HepG2 (cell line): ENCODE data around the gene SKP1. TPM values are rescaled to one million over a fixed set of nuclear protein-coding genes. Genes with fewer than 3 reads are reported as not detected.

Experiments
- ADNP ChIP-seq: sonication (generic); formaldehyde crosslinking; IDR thresholded peaks from 2 replicates; pipeline ENCODE4 v1.4.0; 2020; ENCODE audit warnings: missing genetic modification reagents
- CBX2 ChIP-seq, 2 experiments: fragments of 200-600 bp in 1 of 2; sonication (generic); formaldehyde crosslinking in 1 of 2; IDR thresholded peaks; 2 replicates each; pipeline versions ENCODE4 v1.7.0 to v1.8.1; 2018 to 2022; ENCODE audit warnings: low read depth in 2 of 2, low read length in 1 of 2, mild to moderate bottlenecking in 1 of 2, missing genetic modification reagents in 1 of 2
- EEA1 ChIP-seq: sonication (generic); formaldehyde crosslinking; IDR thresholded peaks from 2 replicates; pipeline ENCODE4 v1.5.1; 2020; ENCODE audit warnings: mild to moderate bottlenecking, missing genetic modification reagents, borderline replicate concordance
- GATAD1 ChIP-seq: IDR thresholded peaks from 2 replicates; pipeline ENCODE4 v1.6.1; 2016; ENCODE audit warnings: missing genetic modification reagents, missing compliant biosample characterization
- GZF1 ChIP-seq: sonication (generic); formaldehyde crosslinking; IDR thresholded peaks from 2 replicates; pipeline ENCODE4 v1.5.1; 2020; ENCODE audit warnings: mild to moderate bottlenecking, missing genetic modification reagents
- HNRNPLL ChIP-seq: fragments of 200-400 bp; formaldehyde crosslinking; IDR thresholded peaks from 2 replicates; pipeline ENCODE4 v1.6.1; 2017; ENCODE audit warnings: mild to moderate bottlenecking, low read depth, low read length; ENCODE audit not compliant: poor library complexity, severe bottlenecking
- KLF9 ChIP-seq: IDR thresholded peaks from 2 replicates; pipeline ENCODE4 v1.6.1; 2016; ENCODE audit warnings: low read depth
- MAFK ChIP-seq, 2 experiments: IDR thresholded peaks in 1 of 2; conservative IDR thresholded peaks in 1 of 2; 2 replicates each; pipeline ENCODE4 v1.6.1; 2011; ENCODE audit warnings: improper control_type of control experiment in 2 of 2, low read length in 2 of 2
- MEF2D ChIP-seq: sonication (generic); formaldehyde crosslinking; IDR thresholded peaks from 2 replicates; pipeline ENCODE4 v1.5.1; 2020; ENCODE audit warnings: mild to moderate bottlenecking, missing genetic modification reagents
- RARG ChIP-seq: sonication (generic); formaldehyde crosslinking; IDR thresholded peaks from 2 replicates; pipeline ENCODE4 v1.4.0; 2020; ENCODE audit warnings: low read depth, mild to moderate bottlenecking, missing genetic modification reagents
- STAG1 ChIP-seq: sonication (generic); formaldehyde crosslinking; IDR thresholded peaks from 2 replicates; pipeline ENCODE4 v1.4.0; 2020; ENCODE audit warnings: missing genetic modification reagents
- YEATS4 ChIP-seq: sonication (generic); formaldehyde crosslinking; IDR thresholded peaks from 2 replicates; pipeline ENCODE4 v1.4.0; 2020; ENCODE audit warnings: missing genetic modification reagents, borderline replicate concordance
- ZNF10 ChIP-seq: sonication (generic); formaldehyde crosslinking; IDR thresholded peaks from 2 replicates; pipeline ENCODE4 v1.4.0; 2020; ENCODE audit warnings: mild to moderate bottlenecking, low read depth, missing genetic modification reagents, borderline replicate concordance
- ZNF205 ChIP-seq: IDR thresholded peaks from 2 replicates; pipeline ENCODE4 v1.6.1; 2018; ENCODE audit warnings: missing biosample characterization, missing genetic modification reagents
- ZNF296 ChIP-seq: sonication (generic); formaldehyde crosslinking; conservative IDR thresholded peaks from 2 replicates; pipeline ENCODE4 v1.5.0; 2020; ENCODE audit warnings: mild to moderate bottlenecking, missing genetic modification reagents
- ZNF883 ChIP-seq: sonication (generic); formaldehyde crosslinking; IDR thresholded peaks from 2 replicates; pipeline ENCODE4 v1.5.1; 2020; ENCODE audit warnings: mild to moderate bottlenecking, missing genetic modification reagents; ENCODE audit errors: not compliant biosample characterization
- polyA plus RNA-seq, 8 experiments: library from polyadenylated mRNA; depleted of rRNA in 3 of 8; stranded (reverse) in 7 of 8; unstranded in 1 of 8; fragments of >200 nt; fragmentation: Illumina TruSeq in 4 of 8; extraction: Trizol in 4 of 8; gene quantifications; 2 replicates each; pipeline versions ENCODE4 v1.2.1 to v1.2.3, GENCODE V29; 2011 to 2016; ENCODE audit warnings: low read depth in 4 of 8, missing spikeins in 1 of 8, mixed read lengths in 1 of 8; ENCODE audit not compliant: insufficient read depth in 1 of 8
- total RNA-seq, 5 experiments: library from RNA; depleted of rRNA; stranded (reverse); fragments of >200 nt; fragmentation: Illumina TruSeq; extraction: Trizol; gene quantifications; 2 replicates each; pipeline ENCODE4 v1.2.3, GENCODE V29; 2016; ENCODE audit warnings: low read depth in 1 of 5
- TF ChIP-seq, protein P1 (sequence below): IDR thresholded peaks from 2 replicates; pipeline ENCODE4 v1.6.1; 2016; ENCODE audit warnings: low read depth, missing genetic modification reagents, missing compliant biosample characterization
- TF ChIP-seq, protein P2 (sequence below): sonication (generic); formaldehyde crosslinking; IDR thresholded peaks from 2 replicates; pipeline ENCODE4 v1.4.0; 2020; ENCODE audit warnings: missing genetic modification reagents, borderline replicate concordance
- TF ChIP-seq, protein P3 (sequence below): sonication (generic); formaldehyde crosslinking; IDR thresholded peaks from 2 replicates; pipeline ENCODE4 v1.4.0; 2020; ENCODE audit warnings: mild to moderate bottlenecking, missing genetic modification reagents

Gene SKP1
- total and polyA plus RNA-seq, 2 of the 13 experiments (the other 11 are each of a cell fraction or from before 2014, with no cell fraction given) = 134 to 340 TPM

DNA sequence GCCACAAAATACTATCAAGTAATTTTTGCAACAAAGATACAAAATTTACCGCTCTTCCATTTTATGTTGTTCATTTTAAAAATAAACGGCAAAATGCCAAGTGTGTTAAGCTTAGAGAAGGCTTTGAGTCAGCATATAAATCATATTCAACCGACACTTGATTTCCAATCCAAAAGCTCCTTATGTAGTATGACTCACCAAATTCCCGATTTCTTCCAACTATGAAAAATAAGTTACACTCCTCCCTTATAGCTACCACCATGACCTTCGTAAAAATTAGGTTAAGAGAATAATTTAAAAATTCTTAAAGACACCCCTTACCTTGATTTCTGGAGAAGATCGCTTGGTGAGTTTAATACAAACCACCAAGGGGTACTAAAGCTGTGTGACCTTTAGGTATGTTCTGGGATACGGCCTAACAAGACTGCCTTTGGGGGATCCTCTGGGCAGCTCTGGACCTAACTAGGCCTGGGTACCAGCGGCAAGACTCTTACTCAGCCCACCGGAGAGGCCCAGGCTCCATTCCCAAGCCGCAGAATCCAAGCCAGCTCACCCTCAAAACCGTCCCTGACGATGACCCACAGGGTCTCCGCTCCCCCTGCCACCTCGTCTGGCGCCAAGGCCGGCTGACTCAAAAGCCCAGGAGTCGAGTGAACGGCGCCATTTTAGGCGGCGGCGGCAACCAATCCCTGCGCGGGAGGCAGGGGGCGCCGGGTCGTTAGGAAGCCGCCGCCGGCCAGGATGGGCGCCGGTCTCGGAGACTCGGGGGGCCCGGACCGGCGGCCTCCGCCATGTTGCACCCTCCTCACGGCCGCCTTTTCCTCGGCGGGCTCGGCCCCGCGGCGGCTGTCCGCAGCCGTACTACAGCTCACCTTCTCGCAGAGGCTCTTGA is 48.4 kb upstream of the SKP1 start (continued):
- TF ChIP-seq, protein P1, sequence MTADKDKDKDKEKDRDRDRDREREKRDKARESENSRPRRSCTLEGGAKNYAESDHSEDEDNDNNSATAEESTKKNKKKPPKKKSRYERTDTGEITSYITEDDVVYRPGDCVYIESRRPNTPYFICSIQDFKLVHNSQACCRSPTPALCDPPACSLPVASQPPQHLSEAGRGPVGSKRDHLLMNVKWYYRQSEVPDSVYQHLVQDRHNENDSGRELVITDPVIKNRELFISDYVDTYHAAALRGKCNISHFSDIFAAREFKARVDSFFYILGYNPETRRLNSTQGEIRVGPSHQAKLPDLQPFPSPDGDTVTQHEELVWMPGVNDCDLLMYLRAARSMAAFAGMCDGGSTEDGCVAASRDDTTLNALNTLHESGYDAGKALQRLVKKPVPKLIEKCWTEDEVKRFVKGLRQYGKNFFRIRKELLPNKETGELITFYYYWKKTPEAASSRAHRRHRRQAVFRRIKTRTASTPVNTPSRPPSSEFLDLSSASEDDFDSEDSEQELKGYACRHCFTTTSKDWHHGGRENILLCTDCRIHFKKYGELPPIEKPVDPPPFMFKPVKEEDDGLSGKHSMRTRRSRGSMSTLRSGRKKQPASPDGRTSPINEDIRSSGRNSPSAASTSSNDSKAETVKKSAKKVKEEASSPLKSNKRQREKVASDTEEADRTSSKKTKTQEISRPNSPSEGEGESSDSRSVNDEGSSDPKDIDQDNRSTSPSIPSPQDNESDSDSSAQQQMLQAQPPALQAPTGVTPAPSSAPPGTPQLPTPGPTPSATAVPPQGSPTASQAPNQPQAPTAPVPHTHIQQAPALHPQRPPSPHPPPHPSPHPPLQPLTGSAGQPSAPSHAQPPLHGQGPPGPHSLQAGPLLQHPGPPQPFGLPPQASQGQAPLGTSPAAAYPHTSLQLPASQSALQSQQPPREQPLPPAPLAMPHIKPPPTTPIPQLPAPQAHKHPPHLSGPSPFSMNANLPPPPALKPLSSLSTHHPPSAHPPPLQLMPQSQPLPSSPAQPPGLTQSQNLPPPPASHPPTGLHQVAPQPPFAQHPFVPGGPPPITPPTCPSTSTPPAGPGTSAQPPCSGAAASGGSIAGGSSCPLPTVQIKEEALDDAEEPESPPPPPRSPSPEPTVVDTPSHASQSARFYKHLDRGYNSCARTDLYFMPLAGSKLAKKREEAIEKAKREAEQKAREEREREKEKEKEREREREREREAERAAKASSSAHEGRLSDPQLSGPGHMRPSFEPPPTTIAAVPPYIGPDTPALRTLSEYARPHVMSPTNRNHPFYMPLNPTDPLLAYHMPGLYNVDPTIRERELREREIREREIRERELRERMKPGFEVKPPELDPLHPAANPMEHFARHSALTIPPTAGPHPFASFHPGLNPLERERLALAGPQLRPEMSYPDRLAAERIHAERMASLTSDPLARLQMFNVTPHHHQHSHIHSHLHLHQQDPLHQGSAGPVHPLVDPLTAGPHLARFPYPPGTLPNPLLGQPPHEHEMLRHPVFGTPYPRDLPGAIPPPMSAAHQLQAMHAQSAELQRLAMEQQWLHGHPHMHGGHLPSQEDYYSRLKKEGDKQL (CRISPR knock-in tag) = 0 out of 2 replicates have a peak, but pooled peaks have one; percentile 16
- TF ChIP-seq, protein P2, sequence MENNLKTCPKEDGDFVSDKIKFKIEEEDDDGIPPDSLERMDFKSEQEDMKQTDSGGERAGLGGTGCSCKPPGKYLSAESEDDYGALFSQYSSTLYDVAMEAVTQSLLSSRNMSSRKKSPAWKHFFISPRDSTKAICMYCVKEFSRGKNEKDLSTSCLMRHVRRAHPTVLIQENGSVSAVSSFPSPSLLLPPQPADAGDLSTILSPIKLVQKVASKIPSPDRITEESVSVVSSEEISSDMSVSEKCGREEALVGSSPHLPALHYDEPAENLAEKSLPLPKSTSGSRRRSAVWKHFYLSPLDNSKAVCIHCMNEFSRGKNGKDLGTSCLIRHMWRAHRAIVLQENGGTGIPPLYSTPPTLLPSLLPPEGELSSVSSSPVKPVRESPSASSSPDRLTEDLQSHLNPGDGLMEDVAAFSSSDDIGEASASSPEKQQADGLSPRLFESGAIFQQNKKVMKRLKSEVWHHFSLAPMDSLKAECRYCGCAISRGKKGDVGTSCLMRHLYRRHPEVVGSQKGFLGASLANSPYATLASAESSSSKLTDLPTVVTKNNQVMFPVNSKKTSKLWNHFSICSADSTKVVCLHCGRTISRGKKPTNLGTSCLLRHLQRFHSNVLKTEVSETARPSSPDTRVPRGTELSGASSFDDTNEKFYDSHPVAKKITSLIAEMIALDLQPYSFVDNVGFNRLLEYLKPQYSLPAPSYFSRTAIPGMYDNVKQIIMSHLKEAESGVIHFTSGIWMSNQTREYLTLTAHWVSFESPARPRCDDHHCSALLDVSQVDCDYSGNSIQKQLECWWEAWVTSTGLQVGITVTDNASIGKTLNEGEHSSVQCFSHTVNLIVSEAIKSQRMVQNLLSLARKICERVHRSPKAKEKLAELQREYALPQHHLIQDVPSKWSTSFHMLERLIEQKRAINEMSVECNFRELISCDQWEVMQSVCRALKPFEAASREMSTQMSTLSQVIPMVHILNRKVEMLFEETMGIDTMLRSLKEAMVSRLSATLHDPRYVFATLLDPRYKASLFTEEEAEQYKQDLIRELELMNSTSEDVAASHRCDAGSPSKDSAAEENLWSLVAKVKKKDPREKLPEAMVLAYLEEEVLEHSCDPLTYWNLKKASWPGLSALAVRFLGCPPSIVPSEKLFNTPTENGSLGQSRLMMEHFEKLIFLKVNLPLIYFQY (CRISPR knock-in tag) = no peak
- TF ChIP-seq GATAD1 (CRISPR knock-in tag) = peak; percentile 57
- no peak for TF ChIP-seq EEA1
- no peak for TF ChIP-seq ZNF205 (CRISPR knock-in tag)
- TF ChIP-seq ZNF296 (CRISPR knock-in tag) = no peak
- TF ChIP-seq KLF9 (CRISPR knock-in tag) = peak; percentile 46; the same call in 1 of the 2 replicates
- no peak for TF ChIP-seq GZF1
- no peak for TF ChIP-seq MEF2D (CRISPR knock-in tag)
- no peak for TF ChIP-seq RARG (CRISPR knock-in tag)
- TF ChIP-seq MAFK (conservative IDR thresholded peaks at IDR 0.05 in 1 of 2, IDR thresholded peaks at IDR 0.05 in 1 of 2; ENCODE audit: low read length in 2 of 2) = no peak
- TF ChIP-seq CBX2 (IDR thresholded peaks at IDR 0.05; ENCODE audit: low read depth, low read length) = no peak
- TF ChIP-seq CBX2 (CRISPR knock-in tag; IDR thresholded peaks at IDR 0.05; ENCODE audit: low read depth) = no peak
- TF ChIP-seq YEATS4 (CRISPR knock-in tag) = no peak
- TF ChIP-seq, protein P3, sequence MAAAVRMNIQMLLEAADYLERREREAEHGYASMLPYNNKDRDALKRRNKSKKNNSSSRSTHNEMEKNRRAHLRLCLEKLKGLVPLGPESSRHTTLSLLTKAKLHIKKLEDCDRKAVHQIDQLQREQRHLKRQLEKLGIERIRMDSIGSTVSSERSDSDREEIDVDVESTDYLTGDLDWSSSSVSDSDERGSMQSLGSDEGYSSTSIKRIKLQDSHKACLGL (CRISPR knock-in tag) = peak; percentile 83; the same call in 1 of the 2 replicates
- no peak for TF ChIP-seq HNRNPLL
- 0 out of 2 replicates have a peak, but pooled peaks have one; percentile 2 for TF ChIP-seq STAG1 (CRISPR knock-in tag)
- no peak for TF ChIP-seq ADNP (CRISPR knock-in tag)
- TF ChIP-seq ZNF10 (CRISPR knock-in tag) = no peak
- no peak for TF ChIP-seq ZNF883 (CRISPR knock-in tag)
